Natural killer cell (primary cell): ENCODE results near the gene FHIT. TPM values are rescaled to one million over a fixed set of nuclear protein-coding genes. Genes with fewer than 3 reads are reported as not detected.

Experiments
- ATAC-seq, 3 donors: fragments of 150-1000 bp in 2 of 3; fragments of 200-7000 bp in 1 of 3; cut with Tn5 transposase; 1 replicate in 1 of 3; 2 replicates in 2 of 3; pipeline ENCODE4 v1.10.0; 2021; ENCODE audit warnings: mild to moderate bottlenecking in 2 of 3, moderate library complexity in 2 of 3
- DNase-seq, 2 donors: peaks; one replicate each; pipeline versions ENCODE4 v3.0.0 to v3.0.0-alpha.2; 2013 to 2021; ENCODE audit warnings: mixed read lengths in 1 of 2
- H3K27ac ChIP-seq: one replicate; pipeline ENCODE4 v1.5.1; 2013; ENCODE audit warnings: mild to moderate bottlenecking, low read length
- H3K27me3 ChIP-seq: one replicate; pipeline ENCODE4 v1.6.1; 2013; ENCODE audit warnings: low read length; ENCODE audit not compliant: control insufficient read depth, insufficient read depth
- H3K36me3 ChIP-seq: one replicate; pipeline ENCODE4 v1.6.1; 2013; ENCODE audit warnings: low read length; ENCODE audit not compliant: control insufficient read depth, insufficient read depth
- H3K4me1 ChIP-seq: one replicate; pipeline ENCODE4 v1.6.1; 2013; ENCODE audit warnings: low read length; ENCODE audit not compliant: control insufficient read depth, insufficient read depth
- H3K4me3 ChIP-seq: one replicate; pipeline ENCODE4 v1.5.1; 2013; ENCODE audit warnings: low read length
- H3K9me3 ChIP-seq: one replicate; pipeline ENCODE4 v1.6.1; 2013; ENCODE audit warnings: low read length; ENCODE audit not compliant: control insufficient read depth, insufficient read depth
- H3K27ac Mint-ChIP-seq, 2 donors: one replicate each; pipeline ENCODE4 v1.8.0; 2022; ENCODE audit warnings: mild to moderate bottlenecking in 2 of 2, mixed read lengths in 2 of 2, moderate library complexity in 1 of 2
- H3K27me3 Mint-ChIP-seq, 2 donors: one replicate each; pipeline ENCODE4 v1.8.0; 2022; ENCODE audit warnings: low read depth in 2 of 2, mixed read lengths in 2 of 2
- H3K36me3 Mint-ChIP-seq: one replicate; pipeline ENCODE4 v1.8.0; 2022; ENCODE audit warnings: mixed read lengths
- H3K4me1 Mint-ChIP-seq, 2 donors: one replicate each; pipeline ENCODE4 v1.8.0; 2022; ENCODE audit warnings: mixed read lengths in 2 of 2
- H3K4me3 Mint-ChIP-seq: one replicate; pipeline ENCODE4 v1.8.0; 2022; ENCODE audit warnings: mild to moderate bottlenecking, moderate library complexity, mixed read lengths
- H3K9me3 Mint-ChIP-seq, 2 donors: one replicate each; pipeline ENCODE4 v1.8.0; 2022; ENCODE audit warnings: mixed read lengths in 2 of 2
- CTCF ChIP-seq: fragments of 200-600 bp; IDR thresholded peaks from one replicate; pipeline ENCODE4 v1.8.0; 2022; ENCODE audit warnings: antibody characterized with exemption
- WGBS: methylation state at CpG from one replicate; pipeline ENCODE4 v1.1.7; 2013; ENCODE audit warnings: missing lambda C conversion rate; ENCODE audit not compliant: insufficient coverage; 5-methylcytosine and 5-hydroxymethylcytosine counted together
- intact Hi-C: fragments of 100-400 bp; cut with micrococcal nuclease; formaldehyde crosslinking; loops from one replicate; pipeline ENCODE4 v1.14.2; 2022
- total RNA-seq, 4 donors: library from RNA; stranded (reverse); fragments of 120-200 nt in 1 of 4; gene quantifications; one replicate each; pipeline versions ENCODE4 v1.2.3 to v1.2.4, GENCODE V29; 2013 to 2022

The FHIT gene
- total RNA-seq, 3 donors from 2014 or later (not counting 1 experiment from before 2014, with no cell fraction given): 2.7 to 6.1 (median 3.3) TPM

DNA sequence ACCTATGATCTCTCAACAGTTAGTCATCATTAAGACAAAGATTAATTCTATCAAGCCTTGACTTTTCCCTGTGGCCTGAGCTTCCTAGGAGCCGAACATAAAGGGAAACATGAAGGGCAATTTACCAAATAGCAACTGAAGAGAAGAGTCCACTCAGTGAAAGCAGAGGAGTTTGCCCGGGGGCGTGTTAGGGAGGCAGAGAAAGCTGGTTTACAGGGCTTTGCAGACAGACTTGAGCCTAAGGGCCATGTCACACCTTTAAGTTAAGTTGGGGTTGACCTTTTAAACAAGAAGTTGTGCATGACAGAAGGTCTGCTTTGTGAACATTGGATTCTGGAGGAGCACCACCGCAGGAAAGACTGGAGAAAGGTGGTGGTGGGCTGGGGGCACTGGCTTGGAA, 1499.6 kb downstream of the FHIT start:
- no peaks in the 10 kb centered on the region for H3K36me3 Mint-ChIP-seq
- no peaks in the 10 kb centered on the region for H3K4me1 ChIP-seq
- H3K9me3 ChIP-seq: no peaks in the 10 kb centered on the region
- H3K27ac ChIP-seq: no peak overlapping the region
- no peaks in the 10 kb centered on the region for H3K9me3 Mint-ChIP-seq
- H3K36me3 ChIP-seq: no peaks in the 10 kb centered on the region
- H3K27ac Mint-ChIP-seq: no peak overlapping the region
- peaks cover 10 to 30% of the 10 kb centered on the region in 2 donors for H3K4me1 Mint-ChIP-seq
- H3K27me3 Mint-ChIP-seq: no peaks in the 10 kb centered on the region
- no peak overlapping the region for H3K4me3 Mint-ChIP-seq
- DNase-seq (no peak), ATAC-seq (no peak)
- H3K27me3 ChIP-seq: no peaks in the 10 kb centered on the region
- H3K4me3 ChIP-seq: no peak overlapping the region
- intact Hi-C loops: no loop called here
- no peak for TF ChIP-seq CTCF
- WGBS: 95% methylated on average over 4 of the region's 4 CpGs

- 91% methylated on average over 1 of the region's 1 CpG for WGBS
- H3K36me3 Mint-ChIP-seq: no peaks in the 10 kb centered on the region
These were observed 1500.9 kb downstream of the FHIT start for GRCh38 chr3:59750391-59750790.

GRCh38 chr3:59749291-59749690, 1502.0 kb downstream of the FHIT start:
- Mint-ChIP-seq H3K4me1 (peaks cover 8 to 21% of the 10 kb centered on the region in 2 donors), H3K4me3 (no peak overlapping the region), H3K27me3 (no peaks in the 10 kb centered on the region), H3K36me3 (no peaks in the 10 kb centered on the region), H3K9me3 (no peaks in the 10 kb centered on the region), H3K27ac (no peak overlapping the region)
- Histone ChIP-seq H3K36me3 (no peaks in the 10 kb centered on the region), H3K9me3 (no peaks in the 10 kb centered on the region), H3K27me3 (no peaks in the 10 kb centered on the region), H3K27ac (no peak overlapping the region), H3K4me3 (no peak overlapping the region), H3K4me1 (no peaks in the 10 kb centered on the region)
- no peak for DNase-seq
- 52% methylated on average over 6 of the region's 6 CpGs for WGBS
- no peak for TF ChIP-seq CTCF
- intact Hi-C loops: no loop called here
- ATAC-seq: no peak

More at GRCh38 chr3:59750391-59750790, 1500.9 kb downstream of the FHIT start:
- H3K4me1 ChIP-seq: no peaks in the 10 kb centered on the region
- Mint-ChIP-seq H3K4me3 (no peak overlapping the region), H3K27me3 (no peaks in the 10 kb centered on the region), H3K9me3 (no peaks in the 10 kb centered on the region), H3K4me1 (peaks cover 10 to 27% of the 10 kb centered on the region in 2 donors), H3K27ac (no peak overlapping the region)
- DNase-seq (no peak), ATAC-seq (no peak)
- no peak overlapping the region for H3K4me3 ChIP-seq
- TF ChIP-seq CTCF: no peak
- no peaks in the 10 kb centered on the region for H3K27me3 ChIP-seq
- intact Hi-C loops: no loop called here
- no peaks in the 10 kb centered on the region for H3K36me3 ChIP-seq
- no peaks in the 10 kb centered on the region for H3K9me3 ChIP-seq
- no peak overlapping the region for H3K27ac ChIP-seq

DNA sequence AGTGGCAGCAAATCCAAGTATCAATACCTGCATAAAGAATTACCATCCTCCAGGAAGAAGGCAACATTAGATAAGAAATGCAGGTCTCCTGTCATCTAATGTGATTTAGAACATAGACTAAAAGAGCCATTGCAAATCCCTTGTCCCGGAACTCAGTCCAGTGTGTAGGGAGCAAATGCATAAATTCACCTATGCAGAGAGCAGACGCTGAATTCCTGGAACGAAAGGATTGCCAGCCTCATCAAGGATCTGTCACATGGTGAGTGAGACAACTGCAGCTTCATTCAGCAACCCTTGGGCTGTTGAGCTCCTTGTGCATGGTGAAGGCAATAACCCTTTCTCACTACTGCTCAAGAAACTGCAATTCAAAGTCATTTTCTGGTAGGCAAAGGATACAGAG, 1504.7 kb downstream of the FHIT start:
- no peaks in the 10 kb centered on the region for H3K9me3 ChIP-seq
- H3K4me3 ChIP-seq: no peak overlapping the region
- intact Hi-C loops: no loop called here
- Mint-ChIP-seq H3K9me3 (no peaks in the 10 kb centered on the region), H3K27ac (no peak overlapping the region), H3K4me3 (no peak overlapping the region), H3K36me3 (no peaks in the 10 kb centered on the region), H3K27me3 (peaks cover 0 to 6% of the 10 kb centered on the region in 2 donors), H3K4me1 (peaks cover 0 to 3% of the 10 kb centered on the region in 2 donors)
- no peaks in the 10 kb centered on the region for H3K36me3 ChIP-seq
- no peak overlapping the region for H3K27ac ChIP-seq
- TF ChIP-seq CTCF: no peak
- H3K4me1 ChIP-seq: no peaks in the 10 kb centered on the region
- WGBS: 96% methylated on average over 3 of the region's 3 CpGs
- DNase-seq: no peak
- no peaks in the 10 kb centered on the region for H3K27me3 ChIP-seq
- no peak for ATAC-seq
